Measurements from ENCODE around the gene FAM83B.
"Not testable (repeated sequence)": the region's sequence is repeated elsewhere in the genome, so short reads cannot be mapped to it uniquely, and the experiment has no call there.

The FAM83B gene

GRCh38 chr6:54864272-54864671 lies 17.7 kb downstream of the FAM83B start:
- no peak for DNase-seq

- no peak for DNase-seq
Observed at GRCh38 chr6:54865091-54865631, 18.6 kb downstream of the FAM83B start.

GRCh38 chr6:54868556-54868955 lies 22.0 kb downstream of the FAM83B start:
- DNase-seq: no peak

GRCh38 chr6:54873599-54873998 lies 27.0 kb downstream of the FAM83B start:
- DNase-seq: no peak

GRCh38 chr6:54874349-54875048 lies 27.9 kb downstream of the FAM83B start:
- no peak for DNase-seq

- DNase-seq: no peak
Observed at GRCh38 chr6:54875539-54875938, 29.0 kb downstream of the FAM83B start.

DNA sequence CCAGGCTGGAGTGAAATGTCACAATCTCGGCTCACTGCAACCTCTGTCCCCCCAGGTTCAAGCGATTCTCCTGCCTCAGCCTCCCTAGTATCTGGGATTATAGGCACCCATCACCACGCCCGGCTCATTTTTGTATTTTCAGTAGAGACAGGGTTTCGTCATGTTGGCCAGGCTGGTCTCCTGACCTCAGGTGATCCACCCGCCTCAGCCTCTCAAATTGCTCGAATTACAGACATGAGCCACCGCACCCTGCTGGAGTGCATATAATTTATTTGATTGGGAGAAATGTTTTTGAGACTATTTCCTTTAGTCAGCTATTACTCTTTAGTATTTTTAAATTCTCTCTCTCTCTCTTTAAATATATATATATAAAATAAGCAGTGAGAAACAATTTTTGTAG lies 29.8 kb downstream of the FAM83B start:
- DNase-seq: no peak

DNA sequence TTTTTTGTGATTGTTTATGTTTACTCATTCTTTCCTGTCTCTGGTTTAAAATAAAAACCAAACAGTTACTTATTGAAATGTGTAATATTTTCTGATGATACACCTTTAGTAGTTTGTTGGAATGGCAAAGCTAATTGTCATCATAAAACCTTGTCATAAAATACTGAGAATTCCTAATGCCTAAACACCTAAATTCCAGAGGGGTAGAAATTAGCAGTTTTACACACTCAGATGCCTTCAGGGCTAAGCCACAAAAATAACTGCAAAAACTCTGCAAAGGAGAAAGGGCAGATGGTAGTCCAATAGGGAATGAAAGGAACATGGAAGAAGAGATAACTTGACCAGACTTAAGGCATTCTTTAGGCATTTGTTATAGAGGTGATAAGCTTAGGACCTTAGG lies 30.3 kb downstream of the FAM83B start:
- no peak for DNase-seq

DNA sequence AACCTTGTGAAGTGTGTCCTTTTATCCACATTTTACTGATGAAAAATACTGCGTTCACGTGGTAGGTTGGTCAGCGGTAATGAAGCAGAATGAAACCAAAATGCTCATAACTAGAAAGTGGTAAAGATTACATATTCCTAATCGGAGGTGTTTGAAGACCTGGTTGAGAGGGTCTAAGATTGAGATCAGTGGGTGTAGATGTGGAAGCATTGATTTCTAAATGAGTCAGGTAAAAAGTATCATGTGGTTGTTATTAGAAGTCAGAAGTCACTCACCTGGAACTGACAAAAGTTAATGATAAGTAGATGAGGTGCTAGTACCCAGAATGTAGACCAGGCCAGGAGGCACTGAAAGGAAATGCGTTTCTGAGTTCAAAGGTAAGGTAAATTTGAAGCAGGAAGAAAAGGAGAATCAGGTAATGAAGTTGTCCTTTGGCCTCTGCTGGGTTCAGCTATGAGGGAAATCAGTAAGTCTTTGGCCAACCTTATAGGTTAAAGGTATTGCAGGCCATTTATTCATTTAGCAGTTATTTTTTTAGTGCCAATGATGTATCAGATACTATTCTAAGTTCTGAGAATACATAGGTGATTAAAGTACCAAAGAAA lies 31.2 kb downstream of the FAM83B start:
- DNase-seq: no peak

DNA sequence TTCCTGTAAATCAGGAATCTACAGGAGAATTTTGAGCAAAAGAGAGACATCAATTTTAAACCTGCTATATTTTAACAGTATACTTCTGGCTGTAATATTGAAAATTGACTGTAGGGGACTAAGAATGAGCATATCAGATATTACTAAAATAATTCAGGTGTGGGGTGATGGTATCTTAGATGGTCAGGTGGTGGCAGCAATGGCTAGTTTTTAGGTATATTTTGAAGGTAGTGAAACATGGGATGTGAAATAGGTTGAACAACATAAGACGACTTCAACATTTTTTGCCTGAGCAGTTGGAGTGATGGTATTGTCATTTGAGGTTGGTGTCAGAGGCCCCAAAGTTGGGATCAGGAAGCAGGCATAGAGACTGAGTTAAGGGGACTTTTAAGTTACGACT lies 32.1 kb downstream of the FAM83B start:
- DNase-seq: no peak

GRCh38 chr6:54879188-54879985 lies 32.8 kb downstream of the FAM83B start:
- no peak for DNase-seq

- DNase-seq: no peak
Observed at GRCh38 chr6:54881067-54881730, 34.6 kb downstream of the FAM83B start.

DNA sequence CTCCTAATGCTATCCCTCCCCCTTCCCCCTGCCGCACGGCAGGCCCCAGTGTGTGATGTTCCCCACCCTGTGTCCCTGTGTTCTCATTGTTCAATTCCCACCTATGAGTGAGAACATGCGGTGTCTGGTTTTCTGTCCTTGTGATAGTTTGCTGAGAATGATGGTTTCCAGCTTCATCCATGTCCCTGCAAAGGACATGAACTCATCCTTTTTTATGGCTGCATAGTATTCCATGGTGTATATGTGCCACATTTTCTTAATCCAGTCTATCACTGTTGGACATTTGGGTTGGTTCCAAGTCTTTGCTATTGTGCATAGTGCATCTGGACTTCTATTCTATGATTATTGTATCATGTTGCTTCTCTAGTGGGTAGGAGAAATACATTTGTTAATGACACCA lies 35.3 kb downstream of the FAM83B start:
- not testable (repeated sequence) for DNase-seq

GRCh38 chr6:54886932-54887584 lies 40.5 kb downstream of the FAM83B start:
- DNase-seq: no peak

GRCh38 chr6:54891536-54891935 lies 45.0 kb downstream of the FAM83B start:
- no peak for DNase-seq

DNA sequence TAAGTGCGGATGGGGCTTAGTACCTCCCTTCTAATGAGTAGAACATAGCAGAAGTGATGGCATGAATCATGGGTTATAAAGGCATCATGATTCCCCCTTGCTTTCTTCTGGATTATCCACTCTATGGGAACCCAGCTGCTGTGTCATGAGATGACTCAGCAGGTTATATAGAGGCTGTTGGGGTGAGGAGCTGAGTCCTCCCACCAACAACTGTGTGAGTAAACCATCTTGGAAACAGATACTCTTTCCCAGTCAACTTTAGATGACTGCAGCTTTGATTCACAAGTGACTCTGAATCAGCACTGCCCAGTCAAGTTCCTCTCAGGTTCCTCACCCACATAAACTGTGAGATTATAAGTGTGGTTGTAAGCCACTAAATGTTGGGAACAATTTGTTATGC lies 46.3 kb downstream of the FAM83B start:
- DNase-seq: peak; percentile 48 to 71 (median 58)

- DNase-seq: no peak
Observed at GRCh38 chr6:54893818-54894217, 47.2 kb downstream of the FAM83B start.

DNA sequence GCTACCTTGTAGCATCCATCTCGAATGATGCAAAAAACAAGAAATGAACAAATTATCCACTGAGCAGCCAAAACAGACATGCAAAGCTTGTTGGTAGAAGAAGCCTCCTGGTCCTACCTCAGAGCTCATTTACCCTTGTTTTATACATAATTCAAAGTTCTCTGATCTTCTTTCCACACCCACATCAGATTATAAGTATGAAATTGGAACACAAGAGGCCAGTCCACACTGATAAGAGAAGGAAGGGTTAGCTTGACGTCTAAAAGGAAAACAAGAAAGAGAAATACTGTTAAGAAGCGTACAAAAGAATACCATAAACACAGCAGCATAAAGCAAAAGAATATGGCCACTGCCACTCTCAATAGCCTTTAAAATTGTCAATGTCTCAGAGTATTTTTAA lies 49.7 kb downstream of the FAM83B start:
- DNase-seq: no peak

DNA sequence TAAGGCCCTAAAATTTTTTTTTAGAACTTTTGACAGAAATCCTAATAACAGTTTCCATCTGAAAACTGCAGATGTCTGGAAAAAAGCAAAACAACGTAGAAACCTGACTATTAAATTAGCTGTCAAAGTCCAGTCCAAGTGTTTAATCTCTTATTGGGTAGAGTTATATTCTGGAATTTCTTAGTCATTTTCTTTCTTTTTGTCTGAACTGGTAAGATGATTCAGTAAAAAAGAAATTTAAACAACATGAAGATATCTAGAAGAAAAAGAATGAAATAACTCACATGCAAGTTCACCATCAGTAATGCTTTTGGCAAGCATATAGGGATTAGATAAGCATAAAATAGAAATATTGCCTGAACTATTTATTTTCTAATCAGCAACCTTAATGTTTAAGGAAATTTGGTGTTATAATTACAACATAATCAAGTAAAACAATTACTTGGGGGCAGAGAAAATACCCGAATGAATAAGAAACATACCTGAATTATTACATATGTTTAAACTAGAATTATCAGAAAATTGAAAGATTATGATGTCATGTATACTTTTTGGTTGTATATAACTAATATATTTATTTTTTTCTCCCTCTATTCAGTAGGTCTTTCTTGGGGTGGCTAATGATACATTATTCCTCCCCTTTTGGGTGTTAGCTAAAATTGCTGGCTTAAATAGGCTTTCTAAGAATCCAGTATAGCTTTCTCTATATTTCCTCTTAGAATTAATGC lies 51.1 kb downstream of the FAM83B start:
- no peak for DNase-seq

- DNase-seq: no peak
Observed at GRCh38 chr6:54898767-54899166, 52.2 kb downstream of the FAM83B start.

- DNase-seq: no peak
Observed at GRCh38 chr6:54899442-54899841, 52.9 kb downstream of the FAM83B start.

GRCh38 chr6:54899986-54900385 lies 53.4 kb downstream of the FAM83B start:
- DNase-seq: no peak

Measured in suppressor macrophage treated with lipopolysaccharide for 1 hour (primary cell).